Mucosa of rectum (tissue), 2 donors: ENCODE measurements around the gene DGAT2.
"Not testable (repeated sequence)": the region's sequence is repeated elsewhere in the genome, so short reads cannot be mapped to it uniquely, and the experiment has no call there.

ENCODE experiments used
- H3K27ac ChIP-seq, 2 donors: one replicate each; pipeline ENCODE4 v1.7.0; 2013; ENCODE audit warnings: inconsistent platforms in 2 of 2, low read depth in 2 of 2, low read length in 2 of 2
- H3K27me3 ChIP-seq, 2 donors: one replicate each; pipeline ENCODE4 v1.7.0; 2013; ENCODE audit warnings: low read length in 2 of 2; ENCODE audit not compliant: control insufficient read depth in 2 of 2, insufficient read depth in 2 of 2
- H3K36me3 ChIP-seq, 2 donors: one replicate each; pipeline ENCODE4 v1.7.0; 2013; ENCODE audit warnings: low read length in 2 of 2; ENCODE audit not compliant: control insufficient read depth in 2 of 2, insufficient read depth in 2 of 2
- H3K4me1 ChIP-seq, 2 donors: one replicate each; pipeline ENCODE4 v1.7.0; 2013; ENCODE audit warnings: low read length in 2 of 2, mild to moderate bottlenecking in 1 of 2; ENCODE audit not compliant: control insufficient read depth in 2 of 2, insufficient read depth in 2 of 2
- H3K4me3 ChIP-seq, 2 donors: one replicate each; pipeline ENCODE4 v1.7.0; 2013; ENCODE audit warnings: low read length in 2 of 2
- H3K9ac ChIP-seq, 2 donors: one replicate each; pipeline ENCODE4 v1.7.0; 2013; ENCODE audit warnings: low read length in 2 of 2, low read depth in 1 of 2, mild to moderate bottlenecking in 1 of 2
- H3K9me3 ChIP-seq, 2 donors: one replicate each; pipeline ENCODE4 v1.7.0; 2013; ENCODE audit warnings: low read length in 2 of 2; ENCODE audit not compliant: control insufficient read depth in 2 of 2
- donor health status: healthy.
- donor health status: Normal muscosa, but diverticular disease.

DGAT2 gene

DNA sequence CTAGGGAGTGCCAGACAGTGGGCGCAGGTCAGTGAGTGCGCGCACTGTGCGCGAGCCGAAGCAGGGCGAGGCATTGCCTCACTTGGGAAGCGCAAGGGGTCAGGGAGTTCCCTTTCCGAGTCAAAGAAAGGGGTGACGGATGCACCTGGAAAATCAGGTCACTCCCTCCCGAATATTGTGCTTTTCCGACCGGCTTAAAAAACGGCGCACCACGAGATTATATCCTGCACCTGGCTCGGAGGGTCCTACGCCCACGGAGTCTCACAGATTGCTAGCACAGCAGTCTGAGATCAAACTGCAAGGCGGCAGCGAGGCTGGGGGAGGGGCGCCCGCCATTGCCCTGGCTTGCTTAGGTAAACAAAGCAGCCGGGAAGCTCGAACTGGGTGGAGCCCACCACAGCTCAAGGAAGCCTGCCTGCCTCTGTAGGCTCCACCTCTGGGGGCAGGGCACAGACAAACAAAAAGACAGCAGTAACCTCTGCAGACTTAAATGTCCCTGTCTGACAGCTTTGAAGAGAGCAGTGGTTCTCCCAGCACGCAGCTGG lies 19.8 kb upstream of the DGAT2 start:
- H3K27ac ChIP-seq, H3K4me3 ChIP-seq, H3K36me3 ChIP-seq, H3K9ac ChIP-seq, H3K9me3 ChIP-seq, H3K27me3 ChIP-seq, H3K4me1 ChIP-seq: not testable (repeated sequence)

DNA sequence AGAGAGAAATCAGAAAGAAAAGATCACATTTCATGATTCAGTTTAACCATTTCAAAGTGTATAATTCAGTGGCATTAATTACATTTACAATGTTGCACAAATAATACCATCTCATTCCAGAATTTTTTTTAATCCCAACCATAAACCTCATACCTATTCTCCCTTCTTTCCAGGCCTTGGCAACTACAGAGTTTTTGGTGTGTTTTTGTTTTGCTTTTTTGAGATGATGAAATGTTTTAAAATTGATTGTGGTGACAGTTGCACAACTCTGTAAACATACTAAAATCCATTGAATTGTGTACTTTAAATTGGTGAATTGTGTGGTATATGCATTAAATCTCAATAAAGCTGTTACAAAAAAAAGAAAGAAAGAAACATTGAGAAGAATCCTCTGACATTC lies 13.6 kb upstream of the DGAT2 start:
- not testable (repeated sequence) for H3K9ac ChIP-seq, H3K9me3 ChIP-seq, H3K36me3 ChIP-seq, H3K27ac ChIP-seq, H3K4me3 ChIP-seq, H3K4me1 ChIP-seq, H3K27me3 ChIP-seq

GRCh38 chr11:75757651-75758050 lies 10.9 kb upstream of the DGAT2 start:
- no peak overlapping the region for H3K9ac ChIP-seq
- no peak overlapping the region for H3K27ac ChIP-seq
- H3K27me3 ChIP-seq: no peaks in the 10 kb centered on the region
- no peaks in the 10 kb centered on the region for H3K9me3 ChIP-seq
- H3K4me3 ChIP-seq: no peak overlapping the region
- H3K4me1 ChIP-seq: no peaks in the 10 kb centered on the region
- H3K36me3 ChIP-seq: no peaks in the 10 kb centered on the region

- Histone ChIP-seq H3K9ac (no peak overlapping the region), H3K27me3 (no peaks in the 10 kb centered on the region), H3K9me3 (no peaks in the 10 kb centered on the region), H3K36me3 (no peaks in the 10 kb centered on the region), H3K4me3 (no peak overlapping the region), H3K27ac (no peak overlapping the region), H3K4me1 (no peaks in the 10 kb centered on the region)
Observed at GRCh38 chr11:75759832-75760231, 8.7 kb upstream of the DGAT2 start.

GRCh38 chr11:75760243-75760642 lies 8.3 kb upstream of the DGAT2 start:
- Histone ChIP-seq H3K27me3 (no peaks in the 10 kb centered on the region), H3K4me3 (no peak overlapping the region), H3K9ac (no peak overlapping the region), H3K27ac (no peak overlapping the region), H3K9me3 (no peaks in the 10 kb centered on the region), H3K36me3 (no peaks in the 10 kb centered on the region), H3K4me1 (no peaks in the 10 kb centered on the region)

DNA sequence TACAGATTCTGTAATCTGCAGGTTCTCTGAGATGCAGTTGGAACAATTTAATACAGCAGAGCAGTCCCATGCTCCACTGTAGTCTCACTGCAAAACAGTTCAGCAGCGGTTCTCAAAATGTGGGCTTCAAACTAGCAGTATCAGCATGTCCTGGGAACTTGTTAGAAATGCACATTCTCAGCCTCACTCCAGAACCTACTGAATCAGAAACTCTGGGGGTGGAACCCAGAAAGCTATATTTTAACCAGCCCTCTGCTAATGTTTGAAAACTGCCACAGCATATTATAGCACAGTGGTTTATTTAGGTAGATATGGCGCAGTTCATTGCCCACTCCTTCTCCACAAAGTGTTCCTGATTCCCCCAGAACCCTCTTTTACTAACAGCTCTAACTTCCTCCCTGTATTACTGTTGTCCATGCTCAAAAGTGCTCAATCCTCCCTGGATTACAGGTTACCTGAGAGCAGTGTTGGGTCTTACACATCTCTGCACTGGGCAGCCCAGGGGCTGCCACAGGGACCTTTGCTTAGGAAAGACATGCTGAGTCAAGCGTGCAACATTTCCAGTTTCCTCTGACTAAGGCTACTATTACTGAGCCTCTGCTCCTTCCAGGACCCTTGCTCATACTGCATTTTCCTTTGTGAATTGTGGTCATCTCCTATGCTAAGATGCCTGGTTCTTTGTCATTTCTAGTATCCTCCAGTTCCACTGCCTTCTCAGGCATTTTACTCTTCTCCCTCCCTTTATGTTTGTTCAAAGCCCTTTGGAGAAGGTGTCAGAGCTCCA lies 7.7 kb upstream of the DGAT2 start:
- H3K36me3 ChIP-seq: no peaks in the 10 kb centered on the region
- H3K27ac ChIP-seq: no peak overlapping the region

GRCh38 chr11:75762158-75762557 lies 6.4 kb upstream of the DGAT2 start:
- Histone ChIP-seq H3K4me1 (no peaks in the 10 kb centered on the region), H3K9ac (no peak overlapping the region), H3K27ac (no peak overlapping the region), H3K27me3 (peaks cover 0 to 2% of the 10 kb centered on the region in 2 donors), H3K4me3 (no peak overlapping the region), H3K36me3 (no peaks in the 10 kb centered on the region), H3K9me3 (no peaks in the 10 kb centered on the region)

More for the DNA sequence above, 7.7 kb upstream of the DGAT2 start:
- Histone ChIP-seq H3K9me3 (no peaks in the 10 kb centered on the region), H3K9ac (no peak overlapping the region), H3K4me1 (no peaks in the 10 kb centered on the region), H3K27me3 (no peaks in the 10 kb centered on the region), H3K4me3 (no peak overlapping the region)

- H3K27me3 ChIP-seq: peaks cover 0 to 3% of the 10 kb centered on the region in 2 donors
- no peak overlapping the region for H3K27ac ChIP-seq
Observed at GRCh38 chr11:75762885-75763284, 5.7 kb upstream of the DGAT2 start.

DNA sequence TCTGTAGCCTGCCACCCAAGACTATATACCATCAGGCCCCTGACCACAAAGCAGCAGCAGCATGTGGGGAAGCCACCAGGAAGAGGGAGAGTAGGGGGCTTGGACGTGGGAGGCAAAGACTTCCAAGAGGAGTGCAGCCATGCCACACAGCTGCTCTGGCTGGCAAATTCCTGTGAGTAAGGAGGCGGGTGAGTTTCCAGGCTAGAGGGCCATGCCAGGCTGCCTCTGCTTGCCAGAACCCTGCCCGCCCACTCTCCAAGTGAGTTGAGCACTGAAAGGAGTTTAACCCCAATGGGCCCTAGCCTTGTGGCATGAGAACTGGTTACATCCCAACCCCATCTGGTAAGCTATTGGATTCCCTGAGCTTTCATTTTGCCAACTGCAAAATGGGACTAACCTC lies 4.7 kb upstream of the DGAT2 start:
- peaks cover 6 to 8% of the 10 kb centered on the region in 2 donors for H3K4me1 ChIP-seq
- H3K27me3 ChIP-seq: peaks cover 0 to 3% of the 10 kb centered on the region in 2 donors

More at GRCh38 chr11:75762885-75763284, 5.7 kb upstream of the DGAT2 start:
- Histone ChIP-seq H3K4me1 (peaks cover 1 to 2% of the 10 kb centered on the region in 2 donors), H3K9ac (no peak overlapping the region), H3K9me3 (no peaks in the 10 kb centered on the region), H3K36me3 (no peaks in the 10 kb centered on the region), H3K4me3 (no peak overlapping the region)

DNA sequence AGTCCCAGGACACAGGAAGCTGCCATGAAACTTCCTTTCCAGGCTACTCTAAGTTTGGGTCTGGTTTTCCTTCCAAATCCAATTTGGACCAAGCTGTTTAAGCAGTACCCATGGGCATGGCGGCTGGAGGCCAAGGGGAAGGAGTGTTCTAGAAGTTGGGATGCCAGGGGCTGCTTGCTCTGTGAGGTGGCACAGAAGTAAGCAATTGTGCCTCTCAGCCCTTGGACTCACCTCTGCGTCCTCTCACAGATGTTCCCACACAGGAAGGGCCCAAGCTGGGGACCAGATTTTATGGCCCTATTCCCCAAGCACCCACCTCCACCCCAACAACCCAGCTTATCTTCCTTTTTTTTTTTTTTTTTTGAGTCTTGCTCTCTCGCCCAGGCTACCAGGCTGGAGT lies 3.5 kb upstream of the DGAT2 start:
- Histone ChIP-seq H3K27me3 (peaks cover 0 to 3% of the 10 kb centered on the region in 2 donors), H3K9ac (no peak overlapping the region), H3K27ac (no peak overlapping the region), H3K4me3 (no peak overlapping the region), H3K4me1 (peaks cover 10 to 12% of the 10 kb centered on the region in 2 donors), H3K36me3 (no peaks in the 10 kb centered on the region), H3K9me3 (no peaks in the 10 kb centered on the region)

More for the DNA sequence above, 4.7 kb upstream of the DGAT2 start:
- Histone ChIP-seq H3K9ac (no peak overlapping the region), H3K36me3 (no peaks in the 10 kb centered on the region), H3K27ac (no peak overlapping the region), H3K9me3 (no peaks in the 10 kb centered on the region), H3K4me3 (no peak overlapping the region)
